ENCODE measurements around the gene IFNK. TPM values are rescaled to one million over a fixed set of nuclear protein-coding genes. Genes with fewer than 3 reads are reported as not detected.
"Not testable (repeated sequence)": the region's sequence is repeated elsewhere in the genome, so short reads cannot be mapped to it uniquely, and the experiment has no call there.

Gene IFNK
- total RNA-seq, result not detected

DNA sequence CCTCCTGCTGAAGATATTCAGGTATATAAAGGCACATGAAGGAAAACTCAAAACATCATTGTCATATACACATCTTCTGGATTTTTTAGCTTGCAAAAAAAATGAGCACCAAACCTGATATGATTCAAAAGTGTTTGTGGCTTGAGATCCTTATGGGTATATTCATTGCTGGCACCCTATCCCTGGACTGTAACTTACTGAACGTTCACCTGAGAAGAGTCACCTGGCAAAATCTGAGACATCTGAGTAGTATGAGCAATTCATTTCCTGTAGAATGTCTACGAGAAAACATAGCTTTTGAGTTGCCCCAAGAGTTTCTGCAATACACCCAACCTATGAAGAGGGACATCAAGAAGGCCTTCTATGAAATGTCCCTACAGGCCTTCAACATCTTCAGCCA lies at the start of gene IFNK:
Gene IFNK, plus strand, starts transcription at position 55 of the 400 bp plus-strand sequence. Its CDS starts 47 bp downstream, at position 102.
- no peak for DNase-seq

GRCh38 chr9:27474305-27474704 lies 49.8 kb upstream of the IFNK start:
- DNase-seq, result no peak

GRCh38 chr9:27475057-27475595 lies 49.0 kb upstream of the IFNK start:
- DNase-seq, result no peak

- no peak for DNase-seq
These were observed 47.1 kb upstream of the IFNK start for GRCh38 chr9:27476870-27477515.

DNA sequence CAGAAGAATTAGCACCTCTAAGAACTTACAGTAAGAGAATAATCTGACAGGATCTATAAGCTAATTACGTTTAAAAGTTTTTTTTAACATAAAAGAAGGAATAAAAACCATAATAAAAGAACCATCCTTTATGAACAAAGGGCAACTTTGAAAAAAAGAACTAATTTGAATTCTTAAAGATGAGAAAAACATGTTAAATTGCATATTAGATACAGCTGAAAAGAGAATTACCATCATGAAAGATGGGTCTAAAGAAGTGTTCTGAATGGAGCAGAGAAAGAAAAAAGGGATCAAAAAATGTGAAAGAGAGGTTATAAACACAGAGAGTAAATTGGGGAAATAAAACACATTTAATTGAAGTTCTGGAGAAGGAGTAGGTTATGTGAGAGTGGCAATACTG lies 45.8 kb upstream of the IFNK start:
- DNase-seq, result no peak

- DNase-seq, result no peak
These were observed 41.4 kb upstream of the IFNK start for GRCh38 chr9:27482709-27483108.

GRCh38 chr9:27483576-27483975 lies 40.5 kb upstream of the IFNK start:
- DNase-seq, result no peak

- DNase-seq, result no peak
These were observed 38.9 kb upstream of the IFNK start for GRCh38 chr9:27485158-27485557.

DNA sequence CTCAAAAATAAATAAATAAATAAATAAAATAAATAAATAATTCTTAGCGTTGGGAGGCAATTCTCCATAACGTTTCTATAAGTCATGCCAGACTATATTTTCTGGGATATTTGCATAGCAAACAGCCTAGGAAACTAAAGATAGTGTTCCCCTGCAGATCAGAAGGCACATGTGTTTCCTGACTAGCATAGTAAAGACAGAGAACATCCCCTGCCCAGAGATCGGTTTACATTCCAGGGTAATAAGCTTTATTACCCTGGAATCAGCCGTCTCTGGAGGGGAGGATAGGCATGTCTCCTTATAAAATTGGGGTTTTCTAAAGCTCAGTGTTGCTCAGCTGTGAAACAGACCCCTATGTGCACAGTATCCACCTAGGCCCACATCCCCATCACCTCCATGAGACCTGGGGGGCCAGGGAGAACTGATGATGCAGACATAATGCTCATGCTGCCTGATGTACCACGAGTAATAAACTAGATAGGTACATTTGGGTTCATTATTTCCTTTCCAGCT lies 36.9 kb upstream of the IFNK start:
- DNase-seq, result no peak

DNA sequence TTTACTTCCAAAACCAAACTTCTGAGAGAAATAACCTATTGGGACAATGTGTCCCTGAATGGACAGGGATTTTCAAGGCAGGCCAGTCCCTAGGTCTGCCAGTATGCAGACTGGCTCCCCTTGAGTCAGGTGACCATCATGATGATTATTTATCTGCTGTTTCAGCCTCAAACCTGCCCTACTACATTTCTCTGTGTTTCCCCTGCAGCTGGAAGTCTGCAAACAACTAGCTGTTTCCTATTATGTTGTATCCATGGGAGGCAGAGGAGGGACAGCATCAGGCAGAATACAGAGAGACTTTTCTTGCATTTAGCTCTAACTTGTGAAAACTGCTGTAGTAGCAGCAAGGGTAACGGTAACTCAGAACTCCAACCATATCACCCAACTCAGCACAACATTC lies 36.2 kb upstream of the IFNK start:
- DNase-seq, result no peak

- DNase-seq, result no peak
These were observed 34.8 kb upstream of the IFNK start for GRCh38 chr9:27489087-27489876.

DNA sequence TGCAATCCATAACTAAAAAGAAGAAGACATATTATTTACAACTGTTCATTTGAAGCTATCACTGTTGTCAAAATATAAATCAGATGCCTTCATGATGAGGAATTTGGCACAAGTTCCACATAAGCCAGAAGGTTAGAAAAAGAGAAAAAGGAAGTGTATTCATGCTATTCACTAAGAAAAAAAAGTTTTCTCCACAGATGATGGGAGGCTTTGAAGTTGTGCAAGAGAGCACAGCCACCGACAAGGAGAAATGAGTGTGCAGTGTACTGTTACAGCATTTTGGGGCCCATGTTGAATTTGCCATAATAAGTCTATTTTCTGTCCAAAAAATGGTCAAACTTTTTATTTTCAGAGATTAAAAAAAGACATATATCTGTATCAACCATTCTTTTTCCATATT lies 32.9 kb upstream of the IFNK start:
- DNase-seq, result no peak

DNA sequence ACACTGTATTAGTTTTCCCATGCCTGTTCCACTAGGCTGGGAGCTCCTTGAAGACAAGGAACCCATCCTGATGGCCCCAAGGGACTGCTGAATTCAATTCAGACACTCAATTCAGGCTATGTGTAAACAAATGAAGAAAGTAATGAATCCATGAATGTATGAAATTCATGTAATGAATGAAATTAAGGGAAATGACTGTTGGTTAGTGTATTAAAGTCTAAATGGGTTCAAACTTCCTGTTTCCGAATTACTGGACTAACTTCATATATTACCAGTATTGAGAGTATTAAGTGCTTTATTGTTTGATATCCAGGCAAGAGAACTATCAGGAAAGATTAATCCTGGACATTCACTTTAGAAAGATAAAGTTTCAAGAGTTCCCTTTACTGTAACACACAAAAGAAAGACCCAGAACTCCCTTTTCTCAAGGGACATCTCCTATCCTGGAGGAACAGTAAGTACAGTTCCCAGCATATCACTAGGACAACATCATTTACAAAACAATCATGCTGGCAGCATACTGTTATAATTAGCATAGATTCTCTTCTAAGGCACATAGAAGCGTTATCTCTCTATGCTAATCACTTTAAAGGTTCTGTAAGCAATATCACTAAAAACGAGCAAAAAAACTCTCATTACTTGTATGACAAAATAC lies 28.5 kb upstream of the IFNK start:
- DNase-seq, result no peak

DNA sequence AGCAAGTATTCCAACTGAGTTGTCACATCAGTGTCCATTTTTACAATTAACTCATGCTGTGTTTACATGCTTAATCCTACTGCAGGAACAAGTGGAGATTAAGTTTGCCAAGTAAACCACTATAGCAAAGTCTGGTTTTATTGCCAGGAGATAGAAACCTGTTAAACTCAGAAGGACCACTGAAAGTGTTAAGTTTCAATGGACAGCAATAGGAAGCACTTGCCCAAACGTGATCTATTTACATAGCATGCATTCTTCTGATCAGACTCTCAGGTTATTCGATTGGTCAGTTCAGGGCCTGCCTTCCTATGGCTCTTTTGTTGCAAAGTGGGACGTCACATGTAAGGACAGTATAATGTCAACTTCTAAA lies 28.0 kb upstream of the IFNK start:
- DNase-seq, result no peak

- DNase-seq, result no peak
These were observed 26.1 kb upstream of the IFNK start for GRCh38 chr9:27497883-27498417.

DNA sequence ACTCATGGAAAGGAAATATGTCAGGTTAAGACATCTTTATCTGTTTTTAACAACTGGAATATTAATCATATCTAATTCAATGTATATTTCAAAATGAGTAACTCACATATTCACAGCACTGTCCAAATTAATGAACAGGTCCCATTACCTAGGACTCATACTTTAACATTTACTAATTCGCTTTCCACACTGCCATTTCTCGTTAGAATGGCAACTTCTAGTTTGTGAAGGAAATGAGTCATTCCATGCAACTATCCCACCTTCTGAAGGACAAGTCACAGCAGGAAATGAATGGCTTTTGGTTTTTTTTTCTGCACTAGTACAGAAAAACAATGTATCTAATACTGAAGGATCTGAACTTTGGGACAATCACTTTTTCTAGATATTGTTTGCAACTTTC lies 24.6 kb upstream of the IFNK start:
- DNase-seq, result no peak

DNA sequence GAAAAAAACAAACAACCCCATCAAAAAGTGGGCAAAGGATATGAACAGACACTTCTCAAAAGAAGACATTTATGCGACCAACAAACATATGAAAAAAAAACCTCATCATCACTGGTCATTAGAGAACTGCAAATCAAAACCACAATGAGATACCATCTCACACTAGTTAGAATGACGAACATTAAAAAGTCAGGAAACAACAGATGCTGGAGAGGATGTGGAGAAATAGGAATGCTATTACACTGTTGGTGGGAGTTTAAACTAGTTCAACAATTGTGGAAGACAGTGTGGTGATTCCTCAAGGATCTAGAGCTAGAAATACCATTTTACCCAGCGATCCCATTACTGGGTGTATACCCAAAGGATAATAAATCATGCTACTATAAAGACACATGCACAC lies 23.2 kb upstream of the IFNK start:
- DNase-seq, result not testable (repeated sequence)

DNA sequence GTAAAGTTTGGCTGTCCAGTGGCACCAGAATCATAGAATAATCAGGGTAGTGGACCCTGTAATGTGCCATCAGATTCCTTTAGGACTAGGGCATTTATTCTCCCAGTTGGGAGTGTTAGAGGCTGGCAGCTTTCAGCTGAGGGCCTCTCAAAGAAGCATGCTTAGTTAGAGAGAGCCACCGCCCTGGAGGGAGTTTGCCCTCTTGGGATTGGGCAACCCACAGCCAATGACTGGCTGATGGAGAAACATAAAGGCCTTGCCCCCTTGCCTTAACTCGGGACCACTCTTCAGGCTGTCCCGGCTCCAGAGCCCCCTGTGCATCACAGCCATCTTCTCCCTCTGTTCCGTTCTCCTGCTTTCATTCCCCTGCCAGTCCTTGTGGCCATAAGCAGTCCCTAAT lies 20.5 kb upstream of the IFNK start:
- DNase-seq, result no peak

GRCh38 chr9:27504259-27504658 lies 19.8 kb upstream of the IFNK start:
- DNase-seq, result no peak

DNA sequence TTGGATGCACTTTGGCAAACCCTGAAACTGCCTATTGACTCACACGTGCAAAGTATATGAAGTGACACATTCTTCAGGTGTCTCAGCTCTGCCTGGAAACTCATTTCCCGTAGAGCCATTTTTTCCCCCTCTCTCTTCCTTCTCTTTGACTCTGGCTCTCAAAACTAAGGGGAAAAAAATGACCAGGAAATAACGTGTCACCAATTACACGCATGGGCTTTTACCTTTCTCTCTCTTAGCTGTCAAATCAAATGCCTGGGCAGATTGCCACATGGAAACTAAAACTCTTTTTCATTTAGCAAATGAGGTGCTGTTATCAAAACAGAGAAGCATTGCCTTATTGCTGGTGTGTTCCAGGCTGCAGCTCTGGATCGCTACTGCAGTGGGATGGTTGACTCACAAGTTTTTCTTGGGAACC lies 18.3 kb upstream of the IFNK start:
- DNase-seq, result no peak

- DNase-seq, result no peak
These were observed 17.1 kb upstream of the IFNK start for GRCh38 chr9:27506981-27507380.

- no peak for DNase-seq
These were observed 13.3 kb upstream of the IFNK start for GRCh38 chr9:27510780-27511179.

DNA sequence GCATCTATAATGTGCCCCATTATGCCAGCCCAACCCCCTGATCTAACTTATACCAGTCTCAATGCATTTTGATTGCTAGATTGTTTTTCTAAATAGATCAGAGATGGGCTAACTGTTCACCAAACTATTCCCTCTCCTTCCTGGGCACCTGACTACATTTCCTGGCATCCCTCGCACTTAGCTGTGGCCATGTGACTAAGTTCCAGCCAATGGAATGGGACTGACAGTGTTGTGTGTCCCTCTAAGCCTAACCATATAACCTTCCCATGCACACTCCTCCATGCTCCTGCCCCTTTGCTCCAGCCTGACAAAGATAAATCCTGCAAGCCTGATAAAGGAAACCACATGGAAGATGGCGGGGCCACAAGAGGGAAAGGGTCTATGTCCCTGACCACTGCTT lies 12.3 kb upstream of the IFNK start:
- DNase-seq, result no peak

All from effector CD4-positive, alpha-beta T cell (primary cell).